Trophoblast cell (in vitro differentiated cells and primary cell): ENCODE results near the gene NAXD.

Source experiments
- DNase-seq, 2 donors: peaks; one replicate each; pipeline ENCODE4 v3.0.0-alpha.2; 2016
- H2AFZ ChIP-seq: 2 replicates; pipeline ENCODE4 v1.6.1; 2013; ENCODE audit warnings: low read length, moderate library complexity, mild to moderate bottlenecking; ENCODE audit not compliant: insufficient read depth, poor library complexity
- H2AK5ac ChIP-seq: 2 replicates; pipeline ENCODE4 v1.6.1; 2013; ENCODE audit warnings: mild to moderate bottlenecking, low read length
- H2BK120ac ChIP-seq: 2 replicates; pipeline ENCODE4 v1.6.1; 2013; ENCODE audit warnings: low read length, mild to moderate bottlenecking, moderate library complexity; ENCODE audit not compliant: insufficient read depth, poor library complexity
- H2BK12ac ChIP-seq: 2 replicates; pipeline ENCODE4 v1.6.1; 2013; ENCODE audit warnings: mild to moderate bottlenecking, low read length, moderate library complexity
- H2BK5ac ChIP-seq: 2 replicates; pipeline ENCODE4 v1.6.1; 2013; ENCODE audit warnings: low read length, low read depth, moderate library complexity, mild to moderate bottlenecking; ENCODE audit not compliant: poor library complexity
- H3K14ac ChIP-seq: 2 replicates; pipeline ENCODE4 v1.6.1; 2013; ENCODE audit warnings: mild to moderate bottlenecking, low read length
- H3K18ac ChIP-seq: 2 replicates; pipeline ENCODE4 v1.6.1; 2013; ENCODE audit warnings: mild to moderate bottlenecking, low read length
- H3K23ac ChIP-seq: 2 replicates; pipeline ENCODE4 v1.6.1; 2013; ENCODE audit warnings: low read length
- H3K27ac ChIP-seq: 2 replicates; pipeline ENCODE4 v1.5.1; 2013; ENCODE audit warnings: low read depth, mild to moderate bottlenecking, inconsistent platforms, low read length, moderate library complexity
- H3K27me3 ChIP-seq: 2 replicates; pipeline ENCODE4 v1.6.1; 2013; ENCODE audit warnings: inconsistent platforms, mild to moderate bottlenecking, low read length, moderate library complexity; ENCODE audit not compliant: insufficient read depth
- H3K36me3 ChIP-seq, 2 experiments: 1 replicate in 1 of 2; 2 replicates in 1 of 2; pipeline ENCODE4 v1.6.1; 2013; ENCODE audit warnings: low read length in 2 of 2, mild to moderate bottlenecking in 2 of 2, moderate library complexity in 1 of 2; ENCODE audit not compliant: insufficient read depth in 2 of 2, control insufficient read depth in 1 of 2
- H3K4ac ChIP-seq: 2 replicates; pipeline ENCODE4 v1.6.1; 2013; ENCODE audit warnings: low read depth, mild to moderate bottlenecking, low read length, moderate library complexity
- H3K4me1 ChIP-seq, 2 experiments: 1 replicate in 1 of 2; 2 replicates in 1 of 2; pipeline ENCODE4 v1.6.1; 2013; ENCODE audit warnings: low read length in 2 of 2, mild to moderate bottlenecking in 2 of 2, moderate library complexity in 1 of 2; ENCODE audit not compliant: insufficient read depth in 2 of 2, control insufficient read depth in 1 of 2
- H3K4me2 ChIP-seq: 2 replicates; pipeline ENCODE4 v1.6.1; 2013; ENCODE audit warnings: inconsistent platforms, mild to moderate bottlenecking, low read length, moderate library complexity
- H3K4me3 ChIP-seq: 2 replicates; pipeline ENCODE4 v1.5.1; 2013; ENCODE audit warnings: mild to moderate bottlenecking, low read depth, low read length, inconsistent platforms
- H3K79me1 ChIP-seq: one replicate; pipeline ENCODE4 v1.6.1; 2013; ENCODE audit warnings: low read length
- H3K79me2 ChIP-seq: 2 replicates; pipeline ENCODE4 v1.6.1; 2013; ENCODE audit warnings: low read length, mild to moderate bottlenecking; ENCODE audit not compliant: control insufficient read depth, insufficient read depth, poor library complexity
- H3K9ac ChIP-seq: 2 replicates; pipeline ENCODE4 v1.6.1; 2013; ENCODE audit warnings: mild to moderate bottlenecking, low read length
- H3K9me3 ChIP-seq: 2 replicates; pipeline ENCODE4 v1.6.1; 2013; ENCODE audit warnings: low read depth, mild to moderate bottlenecking, control low read depth, inconsistent platforms, low read length; ENCODE audit not compliant: insufficient read depth
- H4K12ac ChIP-seq: 2 replicates; pipeline ENCODE4 v1.6.1; 2013; ENCODE audit warnings: low read depth, mild to moderate bottlenecking, low read length, moderate library complexity
- H4K8ac ChIP-seq: 2 replicates; pipeline ENCODE4 v1.6.1; 2013; ENCODE audit warnings: low read depth, mild to moderate bottlenecking, low read length, moderate library complexity
- H4K91ac ChIP-seq: one replicate; pipeline ENCODE4 v1.6.1; 2013; ENCODE audit warnings: low read depth, mild to moderate bottlenecking, low read length, moderate library complexity
- WGBS: extraction: QIAGEN DNeasy Blood & Tissue Kit; methylation state at CpG from one replicate; pipeline ENCODE4 v1.1.7; 2013; ENCODE audit warnings: missing lambda C conversion rate; ENCODE audit not compliant: insufficient read length, insufficient coverage; ENCODE audit errors: extremely low coverage; 5-methylcytosine and 5-hydroxymethylcytosine counted together

The NAXD gene

DNA sequence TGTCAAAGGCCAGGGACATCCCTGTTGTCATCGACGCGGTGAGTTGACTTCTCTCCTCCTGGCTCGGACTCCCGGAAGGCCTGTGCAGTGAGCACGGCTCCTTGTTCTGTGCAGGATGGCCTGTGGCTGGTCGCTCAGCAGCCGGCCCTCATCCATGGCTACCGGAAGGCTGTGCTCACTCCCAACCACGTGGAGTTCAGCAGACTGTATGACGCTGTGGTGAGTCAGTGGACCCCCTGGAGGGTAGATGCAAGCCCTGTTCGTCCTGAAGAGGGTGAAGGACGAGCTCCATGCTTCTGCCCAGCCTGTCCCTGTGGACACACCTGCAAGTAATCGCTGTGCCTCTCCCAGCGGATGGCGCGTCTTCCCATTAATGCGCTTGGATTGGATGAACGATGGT, 19.2 kb downstream of the NAXD start:
- Histone ChIP-seq H3K36me3 (peaks cover 54 to 57% of the 10 kb centered on the region in 2 experiments), H3K4me3 (no peak overlapping the region), H3K4ac (no peak overlapping the region), H2BK5ac (no peak overlapping the region), H4K12ac (no peak overlapping the region), H2AFZ (no peak overlapping the region), H2BK120ac (no peak overlapping the region), H3K79me1 (peaks cover 1% of the 10 kb centered on the region), H3K4me2 (no peak overlapping the region), H3K27me3 (no peaks in the 10 kb centered on the region), H3K14ac (no peak overlapping the region), H3K9ac (no peak overlapping the region), H4K91ac (no peak overlapping the region), H3K79me2 (peaks cover 6% of the 10 kb centered on the region), H2BK12ac (no peak overlapping the region), H3K27ac (no peak overlapping the region), H2AK5ac (no peak overlapping the region), H3K4me1 (peaks cover 0 to 2% of the 10 kb centered on the region in 2 experiments), H3K23ac (no peak overlapping the region), H4K8ac (no peak overlapping the region), H3K18ac (no peak overlapping the region), H3K9me3 (peaks cover 3% of the 10 kb centered on the region)
- WGBS: no CpG with 5 or more reads among the region's 19 CpGs
- peak; percentile 27 to 35 for DNase-seq

DNA sequence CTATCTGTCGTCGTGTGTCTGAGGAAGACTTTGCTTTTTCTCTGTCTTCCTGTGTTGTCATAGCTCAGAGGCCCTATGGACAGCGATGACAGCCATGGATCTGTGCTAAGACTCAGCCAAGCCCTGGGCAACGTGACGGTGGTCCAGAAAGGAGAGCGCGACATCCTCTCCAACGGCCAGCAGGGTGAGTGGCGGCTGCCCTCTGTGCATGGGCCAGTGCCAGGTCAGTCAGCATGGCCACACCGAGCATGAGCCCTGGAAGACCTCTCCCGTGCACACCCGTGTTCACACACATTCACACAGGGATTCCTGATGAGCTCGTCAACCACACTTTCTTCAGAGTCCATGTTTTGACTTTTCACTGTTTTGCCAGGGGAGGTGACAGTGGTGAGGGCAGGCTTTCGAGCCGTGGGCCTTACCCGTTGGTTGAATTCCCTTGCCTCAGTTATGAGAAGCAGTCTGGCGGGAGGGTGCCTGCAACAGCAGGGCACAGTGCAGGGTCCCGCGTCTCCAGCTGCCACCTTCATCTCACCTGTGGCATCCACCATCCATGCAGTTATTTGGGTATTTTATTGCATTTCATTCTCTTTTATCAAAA, 20.2 kb downstream of the NAXD start:
- no peak overlapping the region for H2BK5ac ChIP-seq
- no peak overlapping the region for H3K9ac ChIP-seq
- no peak overlapping the region for H3K4me2 ChIP-seq
- H2BK12ac ChIP-seq: no peak overlapping the region
- no peak overlapping the region for H4K12ac ChIP-seq
- no CpG with 5 or more reads among the region's 19 CpGs for WGBS
- peaks cover 3% of the 10 kb centered on the region for H3K9me3 ChIP-seq
- H3K27me3 ChIP-seq: no peaks in the 10 kb centered on the region
- no peak overlapping the region for H2AK5ac ChIP-seq
- H3K27ac ChIP-seq: no peak overlapping the region
- H3K18ac ChIP-seq: no peak overlapping the region
- no peak for DNase-seq
- H3K79me1 ChIP-seq: no peaks in the 10 kb centered on the region
- no peak overlapping the region for H3K23ac ChIP-seq
- peaks cover 3% of the 10 kb centered on the region for H3K79me2 ChIP-seq
- H3K4me1 ChIP-seq: no peaks in the 10 kb centered on the region
- no peak overlapping the region for H3K4me3 ChIP-seq
- no peak overlapping the region for H2BK120ac ChIP-seq
- H3K4ac ChIP-seq: no peak overlapping the region
- H4K91ac ChIP-seq: no peak overlapping the region
- no peak overlapping the region for H3K14ac ChIP-seq
- peaks cover 57 to 62% of the 10 kb centered on the region in 2 experiments for H3K36me3 ChIP-seq
- no peak overlapping the region for H4K8ac ChIP-seq
- H2AFZ ChIP-seq: no peak overlapping the region

DNA sequence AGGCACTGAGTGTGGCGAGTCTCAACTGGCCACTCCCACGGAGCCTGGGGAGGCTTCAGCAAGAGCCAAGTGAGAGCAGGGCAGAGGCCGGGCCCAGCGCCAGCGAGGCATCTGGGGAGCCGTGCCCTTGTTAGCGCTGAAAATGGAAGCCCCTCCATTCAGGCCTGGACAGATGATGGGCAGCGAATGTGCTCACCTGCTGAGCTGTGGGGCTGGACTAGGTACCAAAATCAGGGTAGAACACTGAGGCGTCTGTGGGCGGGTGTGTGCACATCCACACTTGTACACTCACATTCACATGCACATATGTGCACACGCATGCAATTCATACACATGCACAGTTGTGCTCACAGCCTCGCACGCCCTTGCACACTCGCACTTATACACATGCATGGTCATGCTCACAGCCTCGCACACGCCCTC, 20.7 kb downstream of the NAXD start:
- H3K4ac ChIP-seq: no peak overlapping the region
- H3K9me3 ChIP-seq: peaks cover 3% of the 10 kb centered on the region
- H4K91ac ChIP-seq: no peak overlapping the region
- H2AK5ac ChIP-seq: no peak overlapping the region
- H3K27me3 ChIP-seq: no peaks in the 10 kb centered on the region
- no peak overlapping the region for H3K27ac ChIP-seq
- no peaks in the 10 kb centered on the region for H3K79me2 ChIP-seq
- no peak overlapping the region for H3K18ac ChIP-seq
- H3K79me1 ChIP-seq: no peaks in the 10 kb centered on the region
- no peak overlapping the region for H4K8ac ChIP-seq
- no peak overlapping the region for H2BK5ac ChIP-seq
- no peaks in the 10 kb centered on the region for H3K4me1 ChIP-seq
- no peak overlapping the region for H2BK12ac ChIP-seq
- H3K4me3 ChIP-seq: no peak overlapping the region
- no peak overlapping the region for H3K23ac ChIP-seq
- no peak overlapping the region for H3K4me2 ChIP-seq
- H2BK120ac ChIP-seq: no peak overlapping the region
- no peak overlapping the region for H3K14ac ChIP-seq
- no peak overlapping the region for H4K12ac ChIP-seq
- WGBS: no CpG with 5 or more reads among the region's 16 CpGs
- DNase-seq: no peak
- no peak overlapping the region for H3K9ac ChIP-seq
- no peak overlapping the region for H2AFZ ChIP-seq
- peaks cover 62 to 63% of the 10 kb centered on the region in 2 experiments for H3K36me3 ChIP-seq

DNA sequence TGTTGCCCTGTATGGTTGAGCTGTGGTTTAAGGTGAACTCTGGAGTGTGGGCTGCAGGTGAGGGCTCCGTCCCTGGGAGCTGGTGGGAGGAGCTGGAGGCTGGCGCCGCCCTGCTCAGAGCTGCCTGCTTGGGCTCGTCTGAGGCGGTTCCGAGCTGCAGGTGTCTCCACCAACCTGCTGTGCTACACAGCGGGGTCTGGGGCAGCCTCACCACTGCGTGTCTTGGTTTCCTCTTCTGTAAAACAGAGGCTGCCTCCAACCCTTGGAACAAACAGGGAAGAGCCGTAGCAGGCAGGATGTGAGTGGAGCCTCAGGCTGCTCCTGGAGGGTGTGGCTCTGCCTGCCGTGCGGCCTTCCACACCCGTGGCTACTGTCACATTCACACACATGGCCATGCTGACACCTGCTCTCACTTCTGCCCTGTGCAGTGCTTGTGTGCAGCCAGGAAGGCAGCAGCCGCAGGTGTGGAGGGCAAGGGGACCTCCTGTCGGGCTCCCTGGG, 21.4 kb downstream of the NAXD start:
- no peaks in the 10 kb centered on the region for H3K4me1 ChIP-seq
- no peaks in the 10 kb centered on the region for H3K79me1 ChIP-seq
- no peak overlapping the region for H3K23ac ChIP-seq
- no peak overlapping the region for H3K14ac ChIP-seq
- H4K12ac ChIP-seq: no peak overlapping the region
- H4K91ac ChIP-seq: no peak overlapping the region
- no peak overlapping the region for H3K18ac ChIP-seq
- no peak overlapping the region for H3K4me2 ChIP-seq
- no peak overlapping the region for H3K4ac ChIP-seq
- H2AK5ac ChIP-seq: no peak overlapping the region
- H4K8ac ChIP-seq: no peak overlapping the region
- H2AFZ ChIP-seq: no peak overlapping the region
- no peaks in the 10 kb centered on the region for H3K27me3 ChIP-seq
- DNase-seq: no peak
- H2BK5ac ChIP-seq: no peak overlapping the region
- WGBS: no CpG with 5 or more reads among the region's 14 CpGs
- no peak overlapping the region for H3K27ac ChIP-seq
- H3K9ac ChIP-seq: no peak overlapping the region
- no peak overlapping the region for H3K4me3 ChIP-seq
- peaks cover 3% of the 10 kb centered on the region for H3K9me3 ChIP-seq
- H2BK12ac ChIP-seq: no peak overlapping the region
- no peaks in the 10 kb centered on the region for H3K79me2 ChIP-seq
- peaks cover 68 to 70% of the 10 kb centered on the region in 2 experiments for H3K36me3 ChIP-seq
- no peak overlapping the region for H2BK120ac ChIP-seq
